ENCODE measurements around the gene TIMM29.

The TIMM29 gene

GRCh38 chr19:10915130-10916091 is 13.2 kb upstream of the TIMM29 start:
- no peak overlapping the region for H3K27ac Mint-ChIP-seq
- no peaks in the 10 kb centered on the region for H3K27me3 Mint-ChIP-seq (ENCODE audit: low read depth, poor library complexity)
- H3K4me3 Mint-ChIP-seq: no peak overlapping the region
- DNase-seq: no peak
- H3K4me1 Mint-ChIP-seq: no peaks in the 10 kb centered on the region
- peaks cover 20% of the 10 kb centered on the region for H3K36me3 Mint-ChIP-seq (ENCODE audit: low read depth)
- no peaks in the 10 kb centered on the region for H3K9me3 Mint-ChIP-seq
- TF ChIP-seq CTCF (IDR thresholded peaks at IDR 0.05): no peak

- no peak overlapping the region for H3K4me3 Mint-ChIP-seq
- no peak for TF ChIP-seq CTCF (IDR thresholded peaks at IDR 0.05)
- no peak for DNase-seq
- H3K27ac Mint-ChIP-seq: no peak overlapping the region
- peaks cover 20% of the 10 kb centered on the region for H3K36me3 Mint-ChIP-seq (ENCODE audit: low read depth)
- no peaks in the 10 kb centered on the region for H3K9me3 Mint-ChIP-seq
- no peaks in the 10 kb centered on the region for H3K27me3 Mint-ChIP-seq (ENCODE audit: low read depth, poor library complexity)
- H3K4me1 Mint-ChIP-seq: no peaks in the 10 kb centered on the region
Measured at GRCh38 chr19:10916602-10917001, 12.0 kb upstream of the TIMM29 start.

- H3K27ac Mint-ChIP-seq: peak overlapping the region; percentile 42
- H3K4me3 Mint-ChIP-seq: no peak overlapping the region
- H3K27me3 Mint-ChIP-seq (ENCODE audit: low read depth, poor library complexity): no peaks in the 10 kb centered on the region
- H3K4me1 Mint-ChIP-seq: no peaks in the 10 kb centered on the region
- TF ChIP-seq CTCF (IDR thresholded peaks at IDR 0.05): no peak
- H3K9me3 Mint-ChIP-seq: no peaks in the 10 kb centered on the region
- no peak for DNase-seq
- H3K36me3 Mint-ChIP-seq (ENCODE audit: low read depth): peaks cover 14% of the 10 kb centered on the region
Measured at GRCh38 chr19:10918359-10918758, 10.3 kb upstream of the TIMM29 start.

GRCh38 chr19:10919352-10920287 is 9.0 kb upstream of the TIMM29 start:
- no peak for DNase-seq
- H3K4me1 Mint-ChIP-seq: no peaks in the 10 kb centered on the region
- peak overlapping the region; percentile 68 for H3K27ac Mint-ChIP-seq
- no peak overlapping the region for H3K4me3 Mint-ChIP-seq
- no peak for TF ChIP-seq CTCF (IDR thresholded peaks at IDR 0.05)
- H3K27me3 Mint-ChIP-seq (ENCODE audit: low read depth, poor library complexity): no peaks in the 10 kb centered on the region
- no peaks in the 10 kb centered on the region for H3K9me3 Mint-ChIP-seq
- peaks cover 17% of the 10 kb centered on the region for H3K36me3 Mint-ChIP-seq (ENCODE audit: low read depth)

GRCh38 chr19:10920288-10920655 is 8.3 kb upstream of the TIMM29 start:
- Mint-ChIP-seq H3K4me3 (no peak overlapping the region), H3K4me1 (peaks cover 2% of the 10 kb centered on the region), H3K36me3 (ENCODE audit: low read depth) (peaks cover 21% of the 10 kb centered on the region), H3K27ac (peak overlapping the region; percentile 68), H3K27me3 (ENCODE audit: low read depth, poor library complexity) (no peaks in the 10 kb centered on the region), H3K9me3 (no peaks in the 10 kb centered on the region)
- no peak for TF ChIP-seq CTCF (IDR thresholded peaks at IDR 0.05)
- no peak for DNase-seq

All from nephron progenitor cell (in vitro differentiated cells).